Gastroesophageal sphincter (tissue), 3 donors: ENCODE measurements around the gene RAB3IL1.

Experiments
- CTCF ChIP-seq, 4 experiments: fragments of 200-600 bp in 2 of 4; fragments of 450-650 bp in 2 of 4; sonication (generic) in 1 of 4; IDR thresholded peaks; one replicate each; pipeline ENCODE4 v1.5.1; 2017 to 2019; ENCODE audit warnings: antibody characterized with exemption in 4 of 4, mild to moderate bottlenecking in 2 of 4, moderate library complexity in 2 of 4
- EP300 ChIP-seq: sonication (generic); formaldehyde crosslinking; IDR thresholded peaks from one replicate; pipeline ENCODE4 v1.6.1; 2017; ENCODE audit warnings: antibody characterized with exemption, mild to moderate bottlenecking
- POLR2AphosphoS5 ChIP-seq: sonication (generic); formaldehyde crosslinking; IDR thresholded peaks from one replicate; pipeline ENCODE4 v1.6.1; 2017; ENCODE audit warnings: antibody characterized with exemption

GRCh38 chr11:61917334-61918109, at the start of gene RAB3IL1:
- TF ChIP-seq EP300 (no peak), CTCF (IDR thresholded peaks at IDR 0.05) (peak in 2 of 4 experiments; percentile 8 to 11), POLR2AphosphoS5 (peak; percentile 44)
